C4-2B (cell line): ENCODE measurements around the gene EIF4G1.

Source experiments
- CTCF ChIP-seq: fragments of 450-650 bp; conservative IDR thresholded peaks from 2 replicates; pipeline ENCODE4 v1.5.1; 2017; ENCODE audit warnings: mild to moderate bottlenecking
- ZFX ChIP-seq: fragments of 450-650 bp; IDR thresholded peaks from 2 replicates; pipeline ENCODE4 v1.6.1; 2017

- TF ChIP-seq CTCF = no peak
- no peak for TF ChIP-seq ZFX
Observed at GRCh38 chr3:184359610-184360009, 45.2 kb downstream of the EIF4G1 start.
